SK-N-MC (cell line): ENCODE data around the gene GPATCH4.

Source experiments
- DNase-seq: peaks from one replicate; pipeline ENCODE4 v3.0.0-alpha.2; 2011; ENCODE audit warnings: low read depth, low spot score
- H3K27ac ChIP-seq: fragments of 200-600 bp; sonication (generic); 2 replicates; pipeline ENCODE4 v1.5.1; 2016; ENCODE audit warnings: mixed run types
- H3K36me3 ChIP-seq: fragments of 200-600 bp; sonication (generic); 2 replicates; pipeline ENCODE4 v1.6.1; 2017; ENCODE audit warnings: antibody characterized with exemption, low read length, mixed read lengths; ENCODE audit not compliant: insufficient read depth
- H3K4me3 ChIP-seq: fragments of 200-600 bp; sonication (generic); 2 replicates; pipeline ENCODE4 v1.5.1; 2016
- H3K9ac ChIP-seq: fragments of 200-600 bp; sonication (generic); 2 replicates; pipeline ENCODE4 v1.8.0; 2017; ENCODE audit warnings: mixed run types, mixed read lengths; ENCODE audit not compliant: insufficient read length
- H3K9me3 ChIP-seq: fragments of 200-600 bp; sonication (generic); 2 replicates; pipeline ENCODE4 v1.6.1; 2017; ENCODE audit warnings: low read depth, mild to moderate bottlenecking, antibody characterized with exemption, low read length, moderate library complexity, mixed read lengths
- EZH2 ChIP-seq: fragments of 200-600 bp; sonication (generic); IDR thresholded peaks from one replicate; pipeline ENCODE4 v1.6.1; 2017; ENCODE audit warnings: antibody characterized with exemption
- FOXP2 ChIP-seq: optimal IDR thresholded peaks from 2 replicates; pipeline ENCODE3; 2011; ENCODE audit warnings: mild to moderate bottlenecking, moderate library complexity; ENCODE audit not compliant: insufficient read depth; ENCODE audit errors: extremely low read length, control extremely low read depth
- POLR2AphosphoS5 ChIP-seq: IDR thresholded peaks from 2 replicates; pipeline ENCODE4 v1.6.1; 2012; ENCODE audit warnings: mild to moderate bottlenecking, low read depth, low read length, borderline replicate concordance

The GPATCH4 gene

GRCh38 chr1:156629823-156630449 lies 28.7 kb upstream of the GPATCH4 start:
- TF ChIP-seq POLR2AphosphoS5 (no peak), FOXP2 (no peak), EZH2 (no peak)
- Histone ChIP-seq H3K9ac (no peak overlapping the region), H3K9me3 (no peaks in the 10 kb centered on the region), H3K27ac (no peak overlapping the region), H3K36me3 (no peaks in the 10 kb centered on the region), H3K4me3 (no peak overlapping the region)
- no peak for DNase-seq

GRCh38 chr1:156627313-156627880 lies 26.1 kb upstream of the GPATCH4 start:
- H3K4me3 ChIP-seq, result no peak overlapping the region
- DNase-seq, result no peak
- H3K27ac ChIP-seq, result no peak overlapping the region
- H3K9me3 ChIP-seq, result no peaks in the 10 kb centered on the region
- H3K9ac ChIP-seq, result no peak overlapping the region
- TF ChIP-seq EZH2 (no peak), POLR2AphosphoS5 (no peak), FOXP2 (no peak)
- H3K36me3 ChIP-seq, result no peaks in the 10 kb centered on the region

- no peak for TF ChIP-seq FOXP2
- no peak for TF ChIP-seq POLR2AphosphoS5
- no peak for TF ChIP-seq EZH2
- H3K27ac ChIP-seq, result no peak overlapping the region
- no peak overlapping the region for H3K4me3 ChIP-seq
- no peak overlapping the region for H3K9ac ChIP-seq
- no peaks in the 10 kb centered on the region for H3K36me3 ChIP-seq
- DNase-seq, result no peak
- H3K9me3 ChIP-seq, result no peaks in the 10 kb centered on the region
Observed at GRCh38 chr1:156626079-156626438, 24.8 kb upstream of the GPATCH4 start.

GRCh38 chr1:156625436-156626078 lies 24.3 kb upstream of the GPATCH4 start:
- H3K9me3 ChIP-seq, result no peaks in the 10 kb centered on the region
- TF ChIP-seq FOXP2 (no peak), EZH2 (peak; percentile 92), POLR2AphosphoS5 (no peak)
- H3K36me3 ChIP-seq, result no peaks in the 10 kb centered on the region
- no peak for DNase-seq
- peak overlapping the region; percentile 43 for H3K4me3 ChIP-seq
- H3K9ac ChIP-seq, result no peak overlapping the region
- no peak overlapping the region for H3K27ac ChIP-seq

GRCh38 chr1:156624814-156625435 lies 23.6 kb upstream of the GPATCH4 start:
- H3K27ac ChIP-seq, result no peak overlapping the region

GRCh38 chr1:156623946-156624813 lies 22.9 kb upstream of the GPATCH4 start:
- no peak for DNase-seq
- no peaks in the 10 kb centered on the region for H3K36me3 ChIP-seq
- H3K4me3 ChIP-seq, result peak overlapping the region; percentile 58; the same call in 1 of the 2 replicates
- TF ChIP-seq EZH2 (no peak), FOXP2 (no peak), POLR2AphosphoS5 (no peak)
- no peaks in the 10 kb centered on the region for H3K9me3 ChIP-seq
- H3K9ac ChIP-seq, result no peak overlapping the region
- H3K27ac ChIP-seq, result no peak overlapping the region

More at GRCh38 chr1:156624814-156625435, 23.6 kb upstream of the GPATCH4 start:
- TF ChIP-seq FOXP2, result no peak
- no peak for TF ChIP-seq EZH2
- TF ChIP-seq POLR2AphosphoS5, result no peak
- H3K4me3 ChIP-seq, result peak overlapping the region; percentile 58
- no peak for DNase-seq
- H3K9ac ChIP-seq, result no peak overlapping the region
- no peaks in the 10 kb centered on the region for H3K9me3 ChIP-seq
- no peaks in the 10 kb centered on the region for H3K36me3 ChIP-seq

GRCh38 chr1:156622581-156623297 lies 21.5 kb upstream of the GPATCH4 start:
- DNase-seq, result no peak
- H3K9me3 ChIP-seq, result no peaks in the 10 kb centered on the region
- H3K36me3 ChIP-seq, result no peaks in the 10 kb centered on the region
- no peak overlapping the region for H3K27ac ChIP-seq
- no peak for TF ChIP-seq EZH2
- no peak for TF ChIP-seq FOXP2
- TF ChIP-seq POLR2AphosphoS5, result no peak
- no peak overlapping the region for H3K4me3 ChIP-seq
- no peak overlapping the region for H3K9ac ChIP-seq
